ENCODE measurements around the gene ANXA1. TPM values are rescaled to one million over a fixed set of nuclear protein-coding genes. Genes with fewer than 3 reads are reported as not detected.
A peak's percentile ranks its signal among the peaks of the same experiment; 100 is the strongest.

The ANXA1 gene
- total RNA-seq, 6 experiments from 2014 or later: 933 to 1,109 (median 1,040) TPM

DNA sequence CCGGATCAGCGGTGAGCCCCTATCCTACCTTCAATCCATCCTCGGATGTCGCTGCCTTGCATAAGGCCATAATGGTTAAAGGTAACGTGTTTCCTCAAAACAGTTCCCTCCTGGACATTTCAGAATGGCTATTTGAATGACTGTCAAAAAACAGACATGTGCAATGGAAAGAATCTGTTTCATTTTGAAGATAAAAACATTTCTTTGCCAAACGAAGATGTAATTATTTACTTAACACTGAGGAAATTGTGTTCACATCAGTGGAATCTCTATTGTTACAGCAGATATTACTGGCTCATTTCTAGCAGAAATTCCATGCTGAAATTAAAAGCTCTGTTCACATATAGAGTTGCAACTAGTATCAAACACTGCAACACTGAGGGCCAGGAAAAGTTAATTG is 7.1 kb downstream of the ANXA1 start:
- H3K4me3 Mint-ChIP-seq: peak overlapping the region; percentile 74
- peaks cover 79% of the 10 kb centered on the region for H3K36me3 Mint-ChIP-seq (ENCODE audit: low read depth)
- TF ChIP-seq, protein P1, sequence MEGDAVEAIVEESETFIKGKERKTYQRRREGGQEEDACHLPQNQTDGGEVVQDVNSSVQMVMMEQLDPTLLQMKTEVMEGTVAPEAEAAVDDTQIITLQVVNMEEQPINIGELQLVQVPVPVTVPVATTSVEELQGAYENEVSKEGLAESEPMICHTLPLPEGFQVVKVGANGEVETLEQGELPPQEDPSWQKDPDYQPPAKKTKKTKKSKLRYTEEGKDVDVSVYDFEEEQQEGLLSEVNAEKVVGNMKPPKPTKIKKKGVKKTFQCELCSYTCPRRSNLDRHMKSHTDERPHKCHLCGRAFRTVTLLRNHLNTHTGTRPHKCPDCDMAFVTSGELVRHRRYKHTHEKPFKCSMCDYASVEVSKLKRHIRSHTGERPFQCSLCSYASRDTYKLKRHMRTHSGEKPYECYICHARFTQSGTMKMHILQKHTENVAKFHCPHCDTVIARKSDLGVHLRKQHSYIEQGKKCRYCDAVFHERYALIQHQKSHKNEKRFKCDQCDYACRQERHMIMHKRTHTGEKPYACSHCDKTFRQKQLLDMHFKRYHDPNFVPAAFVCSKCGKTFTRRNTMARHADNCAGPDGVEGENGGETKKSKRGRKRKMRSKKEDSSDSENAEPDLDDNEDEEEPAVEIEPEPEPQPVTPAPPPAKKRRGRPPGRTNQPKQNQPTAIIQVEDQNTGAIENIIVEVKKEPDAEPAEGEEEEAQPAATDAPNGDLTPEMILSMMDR (IDR thresholded peaks at IDR 0.05): no peak
- peak overlapping the region; percentile 79 for H3K27ac Mint-ChIP-seq
- no peak for DNase-seq
- H3K9me3 Mint-ChIP-seq: peaks cover 8% of the 10 kb centered on the region; the same call in 1 of the 2 replicates
- H3K27me3 Mint-ChIP-seq (ENCODE audit: insufficient read depth): peaks cover 57% of the 10 kb centered on the region
- peaks cover 79% of the 10 kb centered on the region for H3K4me1 Mint-ChIP-seq (ENCODE audit: low read depth)

DNA sequence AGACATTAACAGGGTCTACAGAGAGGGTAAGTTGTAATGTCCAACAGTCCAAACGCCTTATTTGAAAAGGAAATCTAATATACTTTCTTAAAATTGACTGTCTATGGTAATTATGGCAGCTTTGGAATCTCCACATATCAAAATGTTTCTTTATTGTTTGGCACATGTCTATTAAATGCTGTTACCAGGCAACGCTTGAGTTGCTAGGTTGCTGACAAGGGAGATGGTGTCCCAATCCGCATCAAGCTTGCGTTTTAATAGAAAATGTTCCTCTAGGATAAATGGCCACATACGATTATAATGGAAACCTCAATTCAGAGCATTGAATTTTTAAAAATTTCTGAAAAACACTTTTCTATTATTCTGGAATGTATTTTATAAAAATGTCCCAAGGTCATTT is 9.2 kb downstream of the ANXA1 start:
- Mint-ChIP-seq H3K4me1 (ENCODE audit: low read depth) (peaks cover 57% of the 10 kb centered on the region), H3K4me3 (peak overlapping the region; percentile 25), H3K36me3 (ENCODE audit: low read depth) (peaks cover 77% of the 10 kb centered on the region), H3K27ac (peak overlapping the region; percentile 77), H3K9me3 (peaks cover 13% of the 10 kb centered on the region; the same call in 1 of the 2 replicates), H3K27me3 (ENCODE audit: insufficient read depth) (peaks cover 61% of the 10 kb centered on the region)
- DNase-seq: no peak
- TF ChIP-seq, protein P1 (IDR thresholded peaks at IDR 0.05): no peak

DNA sequence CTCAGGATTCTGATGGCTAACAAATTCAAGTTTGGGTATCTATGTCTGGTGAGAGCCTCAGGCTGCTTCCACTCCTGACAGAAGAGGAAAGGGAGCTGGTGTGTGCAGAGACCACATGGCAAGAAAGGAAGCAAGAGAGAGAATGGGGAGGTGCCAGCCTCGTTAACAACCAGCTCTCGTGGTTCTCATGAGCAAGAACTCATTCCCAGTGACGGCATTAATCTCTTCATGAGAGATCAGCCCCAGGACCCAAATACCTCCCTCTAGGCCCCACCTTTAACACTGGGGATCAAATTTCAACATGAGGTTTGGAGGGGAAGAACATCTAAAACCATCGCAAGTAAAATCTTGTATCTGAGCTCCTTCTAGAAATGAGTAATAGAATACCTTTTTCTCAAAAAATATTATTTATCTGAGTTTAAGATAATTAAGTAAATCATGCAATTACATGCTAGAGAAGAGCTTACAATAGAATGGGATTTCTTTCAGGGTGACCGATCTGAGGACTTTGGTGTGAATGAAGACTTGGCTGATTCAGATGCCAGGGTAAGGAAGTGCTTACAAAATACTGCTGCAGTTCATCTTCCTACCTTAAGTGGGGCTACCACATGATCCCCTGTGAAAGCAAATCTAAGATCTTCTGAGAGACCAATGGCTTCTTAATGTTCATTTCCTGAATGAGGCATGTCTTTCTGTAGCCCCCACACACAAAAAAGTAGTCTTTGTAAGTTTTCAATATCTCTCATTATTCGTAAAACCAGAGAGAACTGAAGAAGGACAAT is 11.5 kb downstream of the ANXA1 start:
- DNase-seq: no peak
- H3K4me1 Mint-ChIP-seq (ENCODE audit: low read depth): peaks cover 38% of the 10 kb centered on the region
- H3K27ac Mint-ChIP-seq: peak overlapping the region; percentile 68
- peak overlapping the region; percentile 48 for H3K4me3 Mint-ChIP-seq
- H3K27me3 Mint-ChIP-seq (ENCODE audit: insufficient read depth): peaks cover 48% of the 10 kb centered on the region
- peaks cover 84% of the 10 kb centered on the region for H3K36me3 Mint-ChIP-seq (ENCODE audit: low read depth)
- TF ChIP-seq, protein P1 (IDR thresholded peaks at IDR 0.05): peak; percentile 28; the same call in 1 of the 2 replicates
- H3K9me3 Mint-ChIP-seq: peaks cover 18% of the 10 kb centered on the region; the same call in 1 of the 2 replicates

DNA sequence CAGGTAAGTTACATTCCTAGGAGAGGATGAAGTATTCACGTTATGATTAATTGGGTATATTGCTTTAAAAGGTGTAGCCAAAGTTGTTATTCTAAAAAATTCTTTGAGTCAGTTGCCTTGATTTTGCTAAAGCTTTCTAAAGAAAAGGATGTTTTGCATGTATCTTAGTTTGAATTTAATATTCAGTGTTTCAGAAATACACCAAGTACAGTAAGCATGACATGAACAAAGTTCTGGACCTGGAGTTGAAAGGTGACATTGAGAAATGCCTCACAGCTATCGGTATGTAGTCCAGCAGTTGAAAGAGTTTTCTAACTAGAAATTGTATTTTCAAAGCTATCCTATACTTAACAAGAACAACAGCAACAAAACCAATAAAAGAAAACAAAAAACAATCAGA is 14.2 kb downstream of the ANXA1 start:
- H3K9me3 Mint-ChIP-seq: peaks cover 16% of the 10 kb centered on the region; the same call in 1 of the 2 replicates
- no peak for DNase-seq
- H3K27me3 Mint-ChIP-seq (ENCODE audit: insufficient read depth): peaks cover 33% of the 10 kb centered on the region
- peaks cover 22% of the 10 kb centered on the region for H3K4me1 Mint-ChIP-seq (ENCODE audit: low read depth)
- peaks cover 70% of the 10 kb centered on the region for H3K36me3 Mint-ChIP-seq (ENCODE audit: low read depth)
- TF ChIP-seq, protein P1 (IDR thresholded peaks at IDR 0.05): no peak
- peak overlapping the region; percentile 74 for H3K27ac Mint-ChIP-seq
- H3K4me3 Mint-ChIP-seq: no peak overlapping the region

DNA sequence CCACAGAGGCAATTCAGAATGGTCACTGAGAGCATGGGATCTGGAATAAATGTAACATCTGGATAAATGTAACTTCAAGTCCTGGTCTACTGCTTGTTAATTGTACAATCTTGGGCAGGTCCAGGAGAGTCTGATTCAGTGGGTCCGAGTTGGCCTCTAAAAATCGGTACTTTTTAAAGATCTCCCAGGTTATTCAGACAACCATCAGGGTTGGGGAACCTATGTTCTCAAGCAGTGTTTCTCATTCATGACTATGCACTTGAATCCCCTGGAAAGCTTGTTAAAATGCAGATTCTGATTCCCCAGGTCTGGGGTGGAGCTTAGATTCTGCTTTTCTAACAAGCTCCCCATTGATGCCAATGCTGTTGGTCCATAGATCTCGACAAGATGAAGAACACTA is 14.8 kb downstream of the ANXA1 start:
- H3K36me3 Mint-ChIP-seq (ENCODE audit: low read depth): peaks cover 74% of the 10 kb centered on the region
- no peak for DNase-seq

More for the DNA sequence above, 14.8 kb downstream of the ANXA1 start:
- Mint-ChIP-seq H3K4me3 (peak overlapping the region; percentile 6; the same call in 1 of the 2 replicates), H3K4me1 (ENCODE audit: low read depth) (peaks cover 22% of the 10 kb centered on the region), H3K9me3 (peaks cover 16% of the 10 kb centered on the region; the same call in 1 of the 2 replicates), H3K27ac (peak overlapping the region; percentile 74; the same call in 1 of the 2 replicates), H3K27me3 (ENCODE audit: insufficient read depth) (peaks cover 28% of the 10 kb centered on the region)
- TF ChIP-seq, protein P1 (IDR thresholded peaks at IDR 0.05): no peak

Data from HFFc6 (cell line).